Thyroid gland (tissue), 4 donors: Measurements from ENCODE around the gene KDM2B. TPM values are rescaled to one million over a fixed set of nuclear protein-coding genes. Genes with fewer than 3 reads are reported as not detected.

Source experiments
- DNase-seq, 2 donors: peaks; one replicate each; pipeline ENCODE4 v3.0.0-alpha.2; 2019
- H3K27ac ChIP-seq, 3 donors: fragments of 200-600 bp; sonication (generic); 1 replicate in 2 of 3; 2 replicates in 1 of 3; pipeline ENCODE4 v1.5.1; 2016 to 2019; ENCODE audit warnings: mild to moderate bottlenecking in 1 of 3, moderate library complexity in 1 of 3
- H3K27me3 ChIP-seq: fragments of 200-600 bp; sonication (generic); one replicate; pipeline ENCODE4 v1.5.1; 2019
- H3K36me3 ChIP-seq, 2 donors: fragments of 200-600 bp; sonication (generic); one replicate each; pipeline ENCODE4 v1.5.1; 2016 to 2019
- H3K4me1 ChIP-seq, 2 donors: fragments of 200-600 bp; sonication (generic); one replicate each; pipeline ENCODE4 v1.5.1; 2017 to 2019
- H3K4me3 ChIP-seq, 3 donors: fragments of 200-600 bp; sonication (generic); replicated peaks in 1 of 3; 1 replicate in 2 of 3; 2 replicates in 1 of 3; pipeline ENCODE4 v1.5.1; 2016; ENCODE audit warnings: mild to moderate bottlenecking in 1 of 3
- H3K9me3 ChIP-seq: fragments of 200-600 bp; sonication (generic); one replicate; pipeline ENCODE4 v1.5.1; 2017
- CTCF ChIP-seq, 6 experiments: fragments of 200-600 bp in 3 of 6; fragments of 450-650 bp in 3 of 6; sonication (generic) in 3 of 6; IDR thresholded peaks; one replicate each; pipeline ENCODE4 v1.5.1; 2016 to 2019; ENCODE audit warnings: antibody characterized with exemption in 6 of 6, mild to moderate bottlenecking in 2 of 6, inconsistent platforms in 1 of 6, moderate library complexity in 1 of 6
- POLR2A ChIP-seq, 2 donors: fragments of 450-650 bp; IDR thresholded peaks; one replicate each; pipeline ENCODE4 v1.6.1; 2017; ENCODE audit warnings: antibody characterized with exemption in 2 of 2, mild to moderate bottlenecking in 2 of 2, moderate library complexity in 1 of 2
- WGBS, 2 donors: methylation state at CpG; one replicate each; pipeline ENCODE4 v1.1.5; 2017; 5-methylcytosine and 5-hydroxymethylcytosine counted together
- intact Hi-C: fragments of 100-400 bp; cut with DNase I; formaldehyde crosslinking; loops from one replicate; pipeline ENCODE4 v1.15.1; 2023
- total RNA-seq, 4 donors: library from RNA; depleted of rRNA; stranded (reverse); fragments of >200 nt; gene quantifications; one replicate each; pipeline ENCODE4 v1.2.3, GENCODE V29; 2016

Gene KDM2B
- total RNA-seq, 4 donors from 2014 or later, result 15.5 to 32.1 (median 21.2) TPM

GRCh38 chr12:121452985-121453360, 127.8 kb downstream of the KDM2B start:
- no peak overlapping the region for H3K4me3 ChIP-seq
- WGBS, 2 donors, result 95 to 97% methylated on average over 27 to 31 of the region's 39 CpGs

DNA sequence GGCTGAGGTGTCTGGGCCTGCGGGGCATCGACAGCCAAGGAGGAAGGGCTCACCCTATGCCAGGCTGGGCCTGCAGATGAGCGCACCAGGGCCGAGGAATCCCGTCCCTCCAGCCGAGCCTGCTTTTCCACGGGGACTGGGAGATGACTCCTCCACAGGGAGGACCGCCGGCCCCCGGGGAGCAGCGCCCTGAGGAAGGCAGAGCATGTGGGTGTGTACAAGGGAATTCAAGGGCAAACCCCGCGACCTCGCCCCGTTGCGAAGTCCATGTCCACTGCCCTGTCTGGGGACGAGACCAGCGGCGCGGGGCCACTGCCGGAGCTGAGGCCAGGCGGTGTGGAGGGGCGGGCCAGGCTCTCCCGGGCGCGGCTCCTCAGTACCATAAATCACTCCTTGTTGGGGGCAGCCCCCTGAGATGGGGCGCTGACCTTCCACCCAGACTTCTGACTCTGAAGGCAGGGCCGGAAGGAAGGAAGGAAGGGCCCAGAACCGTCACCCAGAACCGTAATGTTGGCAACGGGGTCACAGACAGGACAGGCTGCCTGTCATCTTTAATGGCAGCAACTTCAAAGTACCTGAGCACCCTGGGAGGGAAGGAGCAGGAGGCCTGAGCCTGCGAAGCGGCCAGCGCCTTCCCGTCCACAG, 128.4 kb downstream of the KDM2B start:
- H3K27me3 ChIP-seq, result no peaks in the 10 kb centered on the region
- H3K36me3 ChIP-seq, result no peaks in the 10 kb centered on the region
- intact Hi-C loops, result no loop called here
- WGBS, 2 donors, result 71 to 90% methylated on average over 28 to 32 of the region's 35 CpGs
- no peak for DNase-seq
- no peak for TF ChIP-seq CTCF (IDR thresholded peaks at IDR 0.05)
- H3K4me3 ChIP-seq, result no peak overlapping the region
- H3K4me1 ChIP-seq, result peaks cover 7 to 11% of the 10 kb centered on the region in 2 donors
- H3K9me3 ChIP-seq, result no peaks in the 10 kb centered on the region
- H3K27ac ChIP-seq, result no peak overlapping the region

More at GRCh38 chr12:121452985-121453360, 127.8 kb downstream of the KDM2B start:
- H3K27me3 ChIP-seq, result no peaks in the 10 kb centered on the region
- TF ChIP-seq CTCF (IDR thresholded peaks at IDR 0.05) (no peak), POLR2A (IDR thresholded peaks at IDR 0.05) (no peak)
- no peak overlapping the region for H3K27ac ChIP-seq
- H3K9me3 ChIP-seq, result no peaks in the 10 kb centered on the region
- DNase-seq, result no peak
- intact Hi-C loops, result no loop called here
- peaks cover 7 to 11% of the 10 kb centered on the region in 2 donors for H3K4me1 ChIP-seq
- no peaks in the 10 kb centered on the region for H3K36me3 ChIP-seq

DNA sequence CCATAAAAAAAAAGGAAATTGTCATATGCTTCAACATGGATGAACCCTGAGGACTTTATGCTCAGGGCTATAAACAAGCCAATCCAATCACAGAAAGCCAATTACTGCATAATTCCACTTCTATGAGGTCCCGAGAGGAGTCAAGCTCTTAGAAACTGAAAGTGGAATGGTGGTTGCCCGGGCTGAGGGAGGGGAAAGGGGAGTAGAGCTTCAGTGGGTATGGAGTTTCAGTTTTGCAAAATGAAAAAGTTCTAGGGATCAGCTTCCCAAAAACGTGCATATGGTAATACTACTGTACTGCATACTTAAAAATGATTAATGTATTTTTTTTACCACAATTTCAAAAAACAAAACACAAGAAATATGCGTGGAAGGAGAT, 128.9 kb downstream of the KDM2B start:
- Histone ChIP-seq H3K27me3 (no peaks in the 10 kb centered on the region), H3K9me3 (no peaks in the 10 kb centered on the region), H3K27ac (no peak overlapping the region), H3K4me1 (peaks cover 7 to 11% of the 10 kb centered on the region in 2 donors), H3K4me3 (no peak overlapping the region), H3K36me3 (no peaks in the 10 kb centered on the region)
- TF ChIP-seq CTCF (IDR thresholded peaks at IDR 0.05), result no peak
- no peak for TF ChIP-seq POLR2A (IDR thresholded peaks at IDR 0.05)
- intact Hi-C loops, result no loop called here
- WGBS, 2 donors, result 50 to 65% methylated on average over 4 of the region's 4 CpGs
- DNase-seq, result no peak

GRCh38 chr12:121448771-121449315, 132.0 kb downstream of the KDM2B start:
- 62 to 70% methylated on average over 16 of the region's 16 CpGs for WGBS, 2 donors
- TF ChIP-seq POLR2A (IDR thresholded peaks at IDR 0.05) (no peak), CTCF (IDR thresholded peaks at IDR 0.05) (no peak)

GRCh38 chr12:121446750-121447149, 134.1 kb downstream of the KDM2B start:
- TF ChIP-seq CTCF (IDR thresholded peaks at IDR 0.05) (no peak), POLR2A (IDR thresholded peaks at IDR 0.05) (no peak)
- H3K27ac ChIP-seq, result no peak overlapping the region
- H3K27me3 ChIP-seq, result no peaks in the 10 kb centered on the region
- intact Hi-C loops, result no loop called here
- H3K36me3 ChIP-seq, result peaks cover 3 to 9% of the 10 kb centered on the region in 2 donors
- H3K9me3 ChIP-seq, result no peaks in the 10 kb centered on the region
- H3K4me3 ChIP-seq, result no peak overlapping the region
- WGBS, 2 donors, result 93 to 97% methylated on average over 3 of the region's 3 CpGs
- H3K4me1 ChIP-seq, result peaks cover 11 to 13% of the 10 kb centered on the region in 2 donors
- DNase-seq, result no peak

More at GRCh38 chr12:121448771-121449315, 132.0 kb downstream of the KDM2B start:
- Histone ChIP-seq H3K9me3 (no peaks in the 10 kb centered on the region), H3K27ac (no peak overlapping the region), H3K36me3 (no peaks in the 10 kb centered on the region), H3K27me3 (no peaks in the 10 kb centered on the region), H3K4me3 (no peak overlapping the region), H3K4me1 (peaks cover 7 to 11% of the 10 kb centered on the region in 2 donors)
- intact Hi-C loops, result no loop called here
- peak; percentile 53 to 60 for DNase-seq
